C4-2B (cell line): ENCODE results near the gene DOCK3.
"Not testable (repeated sequence)": the region's sequence is repeated elsewhere in the genome, so short reads cannot be mapped to it uniquely, and the experiment has no call there.

ENCODE experiments used
- H3K27ac ChIP-seq: fragments of 450-650 bp; 2 replicates; pipeline ENCODE4 v1.5.1; 2017
- CTCF ChIP-seq: fragments of 450-650 bp; conservative IDR thresholded peaks from 2 replicates; pipeline ENCODE4 v1.5.1; 2017; ENCODE audit warnings: mild to moderate bottlenecking
- ZFX ChIP-seq: fragments of 450-650 bp; IDR thresholded peaks from 2 replicates; pipeline ENCODE4 v1.6.1; 2017

Gene DOCK3

GRCh38 chr3:50665081-50665840, 9.5 kb upstream of the DOCK3 start:
- no peak for TF ChIP-seq ZFX
- no peak for TF ChIP-seq CTCF
- no peak overlapping the region for H3K27ac ChIP-seq

GRCh38 chr3:50665841-50666115, 8.9 kb upstream of the DOCK3 start:
- H3K27ac ChIP-seq, result not testable (repeated sequence)

GRCh38 chr3:50666837-50667236, 7.9 kb upstream of the DOCK3 start:
- TF ChIP-seq CTCF (no peak), ZFX (no peak)
- no peak overlapping the region for H3K27ac ChIP-seq

GRCh38 chr3:50671331-50671730, 3.4 kb upstream of the DOCK3 start:
- no peak overlapping the region for H3K27ac ChIP-seq
- TF ChIP-seq CTCF (no peak), ZFX (no peak)

GRCh38 chr3:50672656-50673055, 2.1 kb upstream of the DOCK3 start:
- TF ChIP-seq CTCF (no peak), ZFX (no peak)
- H3K27ac ChIP-seq, result no peak overlapping the region

GRCh38 chr3:50673931-50674330, 796 bp upstream of the DOCK3 start:
- no peak overlapping the region for H3K27ac ChIP-seq
- TF ChIP-seq CTCF (no peak), ZFX (no peak)

- H3K27ac ChIP-seq, result no peak overlapping the region; the same call in 1 of the 2 replicates
- peak; percentile 85 for TF ChIP-seq CTCF
- 0 out of 2 replicates have a peak, but pooled peaks have one; percentile 23 for TF ChIP-seq ZFX
Observed at GRCh38 chr3:50675179-50676030, 678 bp downstream of the DOCK3 start.
